RCC 7860 (cell line): ENCODE results near the gene WWC2.
"Not testable (repeated sequence)": the region's sequence is repeated elsewhere in the genome, so short reads cannot be mapped to it uniquely, and the experiment has no call there.

Experiments used
- DNase-seq: peaks from one replicate; pipeline ENCODE4 v3.0.0-alpha.2; 2015; ENCODE audit warnings: low spot score
- FAIRE-seq: peaks from 2 replicates; lab custom pipeline; 2012; peaks lifted over from hg19 to GRCh38; lab: Jason Lieb, UNC

The WWC2 gene

GRCh38 chr4:183192571-183192970 lies 93.5 kb downstream of the WWC2 start:
- DNase-seq (no peak), FAIRE-seq (no peak)

DNA sequence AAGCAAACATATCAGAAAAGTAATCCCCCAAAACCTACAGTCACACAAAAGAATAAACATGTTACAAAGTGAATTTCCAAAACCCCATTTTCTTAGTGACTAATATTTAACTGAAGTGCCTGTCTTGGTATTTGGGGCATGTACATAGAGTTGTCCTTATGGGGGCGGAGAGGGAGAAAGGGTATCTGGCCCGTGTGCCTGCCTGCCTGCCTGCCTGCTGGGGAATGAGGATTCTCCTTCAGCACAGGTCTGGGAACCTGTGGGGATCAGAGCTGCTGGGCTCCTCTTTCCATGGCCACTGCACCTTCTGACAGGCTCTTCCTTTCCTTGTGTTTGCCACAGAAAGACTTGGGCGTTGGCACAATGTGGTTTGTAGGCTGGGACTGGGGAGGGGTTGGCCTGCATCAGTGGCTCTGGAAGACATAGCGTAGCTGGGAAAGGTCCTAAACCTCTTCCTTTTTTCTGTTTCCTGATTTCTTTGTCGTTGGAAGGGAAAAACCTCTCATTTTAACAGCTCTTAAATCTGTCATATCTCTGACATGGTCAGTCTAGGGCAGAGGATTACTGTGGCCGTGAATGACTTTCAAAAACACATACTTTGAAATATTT lies 94.8 kb downstream of the WWC2 start:
- FAIRE-seq, DNase-seq: not testable (repeated sequence)

GRCh38 chr4:183195534-183195933 lies 96.5 kb downstream of the WWC2 start:
- no peak for DNase-seq
- no peak for FAIRE-seq

DNA sequence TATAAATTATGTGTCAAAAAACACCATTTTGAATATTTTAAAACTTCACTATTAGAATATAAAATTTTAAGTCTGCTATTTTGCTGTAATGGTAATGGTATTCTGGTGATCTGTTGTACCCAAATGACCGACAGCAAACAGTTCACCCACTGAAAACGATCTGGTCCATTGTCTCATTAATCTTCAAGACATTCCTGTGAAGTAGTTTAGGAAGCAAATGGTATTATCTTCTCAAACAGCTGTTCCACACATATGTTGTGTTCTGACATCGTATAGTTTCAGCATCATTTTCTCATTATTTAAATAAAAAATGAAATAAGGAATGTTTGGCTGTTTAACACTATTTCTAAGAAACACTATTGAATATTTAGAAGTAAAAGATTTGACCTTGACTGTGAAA lies 98.1 kb downstream of the WWC2 start:
- DNase-seq (no peak), FAIRE-seq (no peak)

DNA sequence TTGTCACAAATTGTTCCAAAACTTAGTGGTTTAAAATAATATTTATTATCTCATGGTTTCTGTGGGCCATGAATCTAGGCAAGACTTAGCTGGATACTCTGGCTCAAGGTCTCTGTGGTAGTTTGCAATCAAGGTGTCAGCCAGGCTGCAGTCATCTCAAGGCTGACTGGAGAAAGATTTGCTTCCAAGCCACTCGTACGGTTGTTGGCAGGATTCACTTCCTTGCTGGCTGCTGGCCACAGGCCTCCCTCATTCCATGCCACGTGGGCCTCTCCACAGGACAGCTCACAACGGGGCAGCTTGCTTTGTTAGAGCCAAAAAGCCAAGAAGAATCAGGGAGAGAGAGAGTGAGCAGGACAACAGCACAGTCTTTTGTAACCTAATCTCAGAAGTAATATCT lies 101.4 kb downstream of the WWC2 start:
- peak; percentile 39 for DNase-seq
- peak; percentile 5 for FAIRE-seq

- DNase-seq (no peak), FAIRE-seq (no peak)
Measured at GRCh38 chr4:183201331-183201730, 102.3 kb downstream of the WWC2 start.

- no peak for DNase-seq
- no peak for FAIRE-seq
Measured at GRCh38 chr4:183202523-183202922, 103.5 kb downstream of the WWC2 start.

DNA sequence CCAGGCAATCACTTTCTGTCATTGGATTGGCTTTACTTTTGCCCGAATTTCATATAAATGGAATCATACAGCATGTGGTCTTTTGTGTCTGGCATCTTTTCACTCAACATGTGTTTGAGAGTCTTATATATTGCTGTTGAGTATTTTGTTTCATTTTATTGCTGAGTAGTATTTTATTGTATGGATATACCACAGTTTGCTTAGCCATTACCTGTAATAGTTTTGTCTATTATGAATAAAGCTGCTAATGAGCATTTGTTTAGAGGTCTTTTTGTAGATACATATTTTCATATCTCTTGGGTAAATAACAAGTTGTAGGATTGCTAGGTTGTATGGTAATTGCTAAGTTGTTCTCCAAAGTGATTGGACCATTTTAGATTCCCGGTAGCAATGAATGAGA lies 105.7 kb downstream of the WWC2 start:
- FAIRE-seq (no peak), DNase-seq (no peak)

- no peak for FAIRE-seq
- no peak for DNase-seq
Measured at GRCh38 chr4:183205193-183205592, 106.1 kb downstream of the WWC2 start.

DNA sequence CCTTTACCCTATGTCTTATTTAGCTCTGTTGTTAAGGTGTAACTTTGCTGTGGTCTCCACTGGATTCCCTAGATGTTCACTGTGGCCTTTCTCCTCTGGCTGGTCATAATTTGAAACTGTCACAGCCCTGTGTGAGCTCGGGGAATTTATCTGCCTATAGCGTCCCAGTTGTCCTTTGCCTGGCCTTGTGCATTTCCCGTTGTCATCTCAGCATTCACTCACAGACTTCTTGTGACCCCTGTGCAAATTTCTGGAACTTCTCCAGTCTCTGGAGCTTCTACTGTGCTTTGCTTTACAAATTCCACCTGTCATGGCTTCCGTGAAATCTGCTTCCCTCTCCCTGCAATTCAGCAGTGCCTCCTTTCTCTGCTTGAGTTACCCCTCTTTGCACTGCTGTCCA lies 106.7 kb downstream of the WWC2 start:
- DNase-seq, result no peak
- FAIRE-seq, result no peak

DNA sequence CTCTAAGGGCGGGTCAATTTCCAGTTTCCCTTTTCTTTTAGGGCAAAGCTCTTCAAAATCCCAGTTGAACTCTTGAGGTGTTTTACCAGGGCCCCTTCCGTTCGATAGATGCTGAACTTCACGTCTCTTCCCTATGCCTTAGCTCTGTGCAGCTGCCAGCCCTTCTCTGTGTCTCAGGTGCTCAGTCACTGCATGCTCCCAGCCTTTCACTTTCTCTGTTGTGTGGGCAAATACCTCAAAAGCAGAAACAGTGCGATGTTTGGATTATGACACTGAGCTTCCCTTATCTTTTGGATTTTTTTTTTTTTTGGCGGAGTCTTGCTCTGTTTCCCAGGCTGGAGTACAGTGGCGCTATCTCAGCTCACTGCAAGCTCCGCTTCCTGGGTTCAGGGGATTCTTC lies 112.5 kb downstream of the WWC2 start:
- FAIRE-seq, result no peak
- no peak for DNase-seq

GRCh38 chr4:183213996-183214395 lies 114.9 kb downstream of the WWC2 start:
- no peak for FAIRE-seq
- no peak for DNase-seq

DNA sequence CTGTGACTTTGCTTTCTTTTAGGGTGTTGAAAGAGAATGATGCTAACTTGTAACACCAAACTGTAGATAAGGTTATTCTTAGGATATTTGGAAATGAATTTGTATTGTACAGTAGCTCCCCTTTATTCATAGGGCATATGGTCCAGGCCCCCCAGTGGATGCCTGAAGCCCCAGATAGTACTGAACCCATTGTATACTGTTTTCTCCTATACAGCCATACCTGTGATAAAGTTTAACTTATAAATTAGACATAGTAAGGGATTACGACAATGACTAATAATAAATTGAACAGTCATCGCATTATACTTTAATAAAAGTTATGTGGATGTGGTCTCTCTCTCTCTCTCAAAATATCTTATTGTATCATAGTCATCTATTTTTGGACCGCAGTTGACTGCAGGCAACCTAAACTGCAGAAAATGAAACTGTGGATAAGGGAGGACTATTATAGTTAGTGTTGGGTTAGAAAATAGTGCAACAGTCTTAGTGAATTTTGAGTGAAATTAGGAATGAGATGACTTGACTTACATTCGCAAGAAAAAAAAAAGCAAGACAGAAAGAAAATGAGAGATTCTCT lies 115.9 kb downstream of the WWC2 start:
- DNase-seq, result no peak
- no peak for FAIRE-seq

GRCh38 chr4:183220236-183220635 lies 121.2 kb downstream of the WWC2 start:
- DNase-seq, result no peak
- no peak for FAIRE-seq

DNA sequence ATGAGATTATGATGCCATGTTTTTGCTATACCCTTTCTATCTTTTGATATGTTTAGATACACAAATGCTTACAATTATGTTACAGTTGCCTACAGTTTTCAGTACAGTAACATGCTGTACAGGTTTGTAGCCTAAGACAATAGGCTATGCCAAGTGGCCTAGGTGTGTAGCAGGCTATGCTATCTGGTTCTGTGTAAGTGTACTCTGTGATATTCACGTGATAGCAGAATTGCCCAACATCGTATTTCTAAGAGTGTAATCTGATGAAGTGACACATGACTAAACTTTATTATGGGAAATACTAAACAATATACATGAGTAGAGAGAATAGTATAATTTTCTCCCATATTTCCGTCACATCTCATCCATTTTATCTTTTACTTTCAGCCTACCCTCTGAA lies 124.0 kb downstream of the WWC2 start:
- FAIRE-seq (no peak), DNase-seq (no peak)

DNA sequence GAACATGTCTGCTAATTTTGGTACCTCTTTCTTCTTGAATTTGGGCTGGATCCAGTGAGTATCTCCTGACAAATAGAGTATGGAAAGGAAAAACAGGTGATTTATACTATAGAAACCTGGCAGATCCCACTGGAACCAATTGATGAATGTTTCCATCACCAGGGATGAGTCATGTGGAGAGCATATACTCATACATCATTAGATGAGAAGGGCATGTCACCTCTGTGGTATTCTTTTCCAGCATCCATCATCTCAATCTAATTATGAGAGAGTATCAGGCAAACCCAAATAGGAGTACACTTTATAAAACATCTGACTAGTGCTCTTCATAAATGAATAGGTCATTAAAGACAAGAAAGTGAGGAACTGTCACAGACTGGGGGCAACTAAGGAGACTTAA lies 130.3 kb downstream of the WWC2 start:
- DNase-seq, result no peak
- FAIRE-seq, result no peak

DNA sequence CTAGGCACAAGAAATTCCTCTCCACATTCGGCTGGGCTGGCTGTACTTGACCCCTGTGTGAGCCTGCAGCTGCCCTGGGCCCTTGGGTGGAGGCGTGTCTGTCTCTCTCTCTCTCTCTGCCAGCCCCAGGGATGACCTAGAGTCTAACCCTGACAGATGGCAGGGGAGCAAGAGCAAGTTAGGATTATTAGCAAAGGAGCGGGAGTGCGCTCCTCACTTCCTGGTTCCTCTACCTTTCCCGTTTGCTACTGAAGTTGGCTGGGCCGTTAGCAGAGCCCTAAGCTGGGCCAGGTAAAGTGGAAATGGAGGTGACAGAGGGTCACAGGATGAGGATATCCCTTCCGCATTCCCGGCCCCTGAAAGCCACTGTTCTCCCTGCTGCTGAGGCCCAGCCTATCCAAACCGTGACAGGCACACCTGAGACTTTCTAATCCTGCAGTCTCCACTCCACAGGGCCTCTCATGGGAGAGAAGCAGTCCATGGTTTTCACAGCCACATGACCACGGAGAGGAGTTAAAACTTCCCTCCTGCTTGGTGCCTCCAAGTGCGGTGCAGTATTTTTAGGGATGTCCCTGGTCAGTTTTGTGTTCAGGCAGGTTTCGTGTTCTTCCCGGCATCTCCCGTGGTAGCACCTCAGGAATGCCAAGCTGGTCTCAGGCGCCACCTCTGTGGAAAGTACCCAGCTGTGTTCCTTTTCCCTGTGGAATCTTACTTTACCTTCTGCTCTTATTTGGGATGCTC lies 141.7 kb downstream of the WWC2 start:
- DNase-seq, result no peak
- no peak for FAIRE-seq

GRCh38 chr4:183241322-183241640 lies 142.2 kb downstream of the WWC2 start:
- FAIRE-seq, result no peak
- DNase-seq, result no peak

- no peak for DNase-seq
- FAIRE-seq, result no peak
Measured at GRCh38 chr4:183241721-183242151, 142.7 kb downstream of the WWC2 start.

DNA sequence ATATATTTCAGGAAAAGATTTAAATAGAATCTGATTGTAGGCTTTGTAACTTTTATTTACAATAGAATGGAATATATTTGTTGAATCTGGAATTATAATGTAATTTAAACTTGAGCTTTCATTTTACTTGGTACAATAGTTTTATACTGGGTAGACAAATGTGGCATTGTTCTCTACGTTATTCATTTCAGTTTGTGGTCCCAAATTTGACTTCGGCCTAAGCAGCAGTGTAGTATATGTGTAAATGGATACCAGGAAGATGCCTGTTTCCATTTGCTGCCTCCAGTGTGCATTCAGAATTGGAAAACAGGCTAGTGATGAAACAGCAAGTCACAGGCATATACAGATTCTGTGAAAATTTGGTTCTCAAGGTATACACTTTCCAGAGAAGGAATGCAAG lies 143.2 kb downstream of the WWC2 start:
- DNase-seq, result no peak
- no peak for FAIRE-seq

- FAIRE-seq, result no peak
Measured at GRCh38 chr4:183244019-183244418, 145.0 kb downstream of the WWC2 start.

DNA sequence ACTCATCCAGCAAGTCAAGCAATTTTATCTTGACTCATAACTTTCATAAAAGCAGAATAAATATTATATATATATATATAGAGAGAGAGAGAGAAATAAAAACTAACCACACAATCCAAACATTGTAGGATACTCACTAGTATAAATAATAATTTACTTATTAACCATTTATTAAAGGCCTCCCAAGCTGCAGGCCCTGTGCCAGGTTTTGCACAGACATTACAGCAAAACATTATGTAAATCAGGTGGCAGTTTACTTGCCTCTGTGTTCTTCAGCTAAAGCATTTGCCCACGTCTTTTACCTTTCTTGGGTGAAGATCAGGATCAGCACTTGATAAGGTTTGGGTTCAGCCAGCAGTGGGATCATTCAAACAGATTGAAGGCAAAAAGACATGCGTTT lies 145.4 kb downstream of the WWC2 start:
- DNase-seq (no peak), FAIRE-seq (no peak)

More at GRCh38 chr4:183244019-183244418, 145.0 kb downstream of the WWC2 start:
- no peak for DNase-seq
